ENCODE results near the gene CAPN12.

Gene CAPN12

GRCh38 chr19:38709119-38709518, 35.2 kb downstream of the CAPN12 start:
- no peak for DNase-seq (ENCODE audit: low read depth)

GRCh38 chr19:38708413-38709024, 35.8 kb downstream of the CAPN12 start:
- DNase-seq (ENCODE audit: low read depth) = no peak

DNA sequence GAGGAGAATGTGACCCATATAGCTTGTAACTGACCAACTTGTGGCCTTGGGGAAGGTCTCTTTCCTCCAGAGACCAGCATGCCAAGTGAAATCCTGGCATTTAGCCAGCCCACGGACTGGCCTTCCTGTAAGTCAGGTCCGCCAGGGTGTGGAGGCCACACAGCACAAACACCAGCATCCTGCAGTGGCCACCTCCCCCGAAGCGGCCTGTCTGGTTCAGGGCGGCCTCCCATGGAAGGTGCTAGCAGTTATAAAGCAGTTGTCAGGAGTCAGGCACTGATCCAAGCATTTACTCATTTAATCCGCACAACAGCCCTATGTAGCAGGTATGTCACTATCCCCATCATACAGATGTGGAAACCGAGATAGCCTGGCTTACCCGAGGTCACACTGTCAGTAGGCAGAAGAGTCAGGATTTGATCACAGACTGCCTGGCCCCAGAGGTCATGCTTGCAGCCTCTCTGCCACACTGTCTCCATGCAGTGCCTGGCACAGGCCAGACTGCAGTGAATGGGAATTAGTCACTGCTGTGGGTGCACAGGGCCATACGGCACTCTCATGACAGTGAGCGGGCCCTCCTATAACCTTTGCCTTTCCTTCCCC, 36.7 kb downstream of the CAPN12 start:
- no peak for DNase-seq (ENCODE audit: low read depth)

GRCh38 chr19:38706792-38707511, 37.3 kb downstream of the CAPN12 start:
- no peak for DNase-seq (ENCODE audit: low read depth)

DNA sequence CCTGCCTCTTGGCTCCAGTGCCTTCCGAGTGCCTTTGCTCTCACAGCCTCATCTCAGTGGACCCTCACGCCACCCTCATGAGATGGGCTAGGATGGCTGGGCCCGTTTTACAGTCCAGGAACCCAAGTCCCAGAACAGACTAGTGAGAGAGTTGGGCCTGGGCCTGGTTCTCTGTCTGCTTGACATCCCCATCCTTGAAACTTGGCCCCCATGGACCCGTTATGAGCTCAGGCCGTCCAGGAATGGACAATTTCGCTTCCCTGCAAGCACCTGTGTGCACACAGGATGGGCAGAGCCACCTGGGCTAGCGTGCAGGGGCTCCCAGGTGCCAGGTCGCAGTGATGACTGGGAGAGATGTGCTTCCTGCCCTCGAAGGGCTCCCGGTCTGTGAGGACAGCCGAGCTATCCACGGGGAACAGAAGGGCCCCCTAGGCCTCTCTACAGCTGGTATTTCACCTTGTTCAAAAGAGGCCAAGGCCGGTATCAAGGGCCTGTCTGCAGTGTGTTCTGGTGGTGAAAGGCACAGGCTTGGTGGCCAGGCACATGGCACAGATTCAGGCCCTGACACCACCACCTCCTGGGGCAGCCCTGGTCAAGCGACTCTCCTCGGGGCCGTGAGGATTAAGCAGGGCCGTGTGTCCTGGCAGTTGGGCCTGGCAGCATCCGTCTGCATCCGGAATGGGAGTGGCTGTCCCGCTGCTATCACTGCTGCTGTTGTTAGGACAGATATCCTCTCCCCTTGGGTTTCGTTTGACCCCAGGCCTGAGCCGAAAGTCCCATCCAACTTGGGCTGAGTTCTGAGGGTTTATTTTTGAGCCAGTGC, 38.9 kb downstream of the CAPN12 start:
- DNase-seq (ENCODE audit: low read depth) = no peak

DNA sequence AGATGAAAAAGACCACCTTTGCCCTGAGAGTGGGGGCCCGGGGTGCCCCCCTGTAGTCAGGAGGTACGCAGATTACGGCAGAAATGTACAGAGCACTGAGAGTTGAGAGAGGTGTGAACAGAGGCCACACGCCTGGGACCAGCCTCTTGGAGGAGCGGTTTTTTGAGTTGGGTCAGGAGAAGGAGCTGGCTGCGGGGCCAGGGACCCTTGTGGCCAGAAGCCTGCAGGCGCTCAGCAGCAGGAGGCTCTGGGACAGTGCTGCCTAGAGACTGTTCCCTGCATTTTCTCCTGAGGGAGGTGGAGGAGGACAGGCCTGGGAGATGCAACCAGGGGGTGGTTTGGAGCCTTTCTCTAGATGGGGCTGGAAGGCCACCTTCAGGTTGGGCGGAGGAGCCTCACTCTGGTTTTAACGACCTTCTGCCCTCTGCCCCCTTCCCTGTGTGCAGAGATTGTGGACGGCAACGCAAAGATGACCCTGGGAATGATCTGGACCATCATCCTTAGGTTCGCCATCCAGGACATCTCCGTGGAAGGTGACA, 39.7 kb downstream of the CAPN12 start:
- no peak for DNase-seq (ENCODE audit: low read depth)

DNA sequence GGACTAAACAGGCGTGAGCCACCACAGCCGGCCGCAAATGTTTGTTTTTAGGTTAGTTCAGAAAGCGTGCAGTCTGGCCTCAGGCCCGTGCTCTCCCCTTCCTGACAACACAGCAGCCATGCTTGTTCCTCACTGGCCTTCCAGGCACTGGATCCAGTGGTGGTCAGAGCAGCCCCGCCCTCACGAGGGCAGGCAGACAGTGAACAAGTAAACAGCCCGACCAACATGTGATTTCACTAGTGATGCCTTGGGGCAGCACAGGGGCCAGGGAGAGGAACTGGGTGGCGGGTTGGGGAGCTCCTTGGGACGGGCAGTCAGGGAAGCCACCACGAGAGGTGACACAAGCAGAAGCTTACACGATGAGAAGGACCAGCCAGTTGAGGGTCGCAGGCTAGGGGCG, 40.8 kb downstream of the CAPN12 start:
- DNase-seq (ENCODE audit: low read depth) = no peak

DNA sequence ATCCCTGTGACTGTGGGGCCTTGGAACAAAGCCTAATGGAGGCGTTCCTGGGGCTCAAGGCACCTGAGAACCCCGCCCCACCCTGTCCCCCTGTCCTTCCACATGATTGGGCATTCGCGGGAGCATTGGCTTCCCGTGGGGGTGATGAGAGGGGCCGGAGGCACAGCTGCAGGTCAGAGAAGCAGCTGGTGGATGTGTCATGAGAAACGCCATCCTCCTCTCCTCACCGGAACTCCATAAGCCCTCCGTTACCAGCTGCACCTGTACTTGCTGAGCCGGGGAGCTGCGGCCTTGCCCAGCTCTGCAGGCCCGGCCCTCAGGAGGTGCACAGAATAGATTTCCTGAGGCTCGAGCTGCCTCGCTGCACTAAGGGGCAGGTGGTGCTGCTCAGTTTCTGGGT, 42.0 kb downstream of the CAPN12 start:
- DNase-seq (ENCODE audit: low read depth) = no peak

DNA sequence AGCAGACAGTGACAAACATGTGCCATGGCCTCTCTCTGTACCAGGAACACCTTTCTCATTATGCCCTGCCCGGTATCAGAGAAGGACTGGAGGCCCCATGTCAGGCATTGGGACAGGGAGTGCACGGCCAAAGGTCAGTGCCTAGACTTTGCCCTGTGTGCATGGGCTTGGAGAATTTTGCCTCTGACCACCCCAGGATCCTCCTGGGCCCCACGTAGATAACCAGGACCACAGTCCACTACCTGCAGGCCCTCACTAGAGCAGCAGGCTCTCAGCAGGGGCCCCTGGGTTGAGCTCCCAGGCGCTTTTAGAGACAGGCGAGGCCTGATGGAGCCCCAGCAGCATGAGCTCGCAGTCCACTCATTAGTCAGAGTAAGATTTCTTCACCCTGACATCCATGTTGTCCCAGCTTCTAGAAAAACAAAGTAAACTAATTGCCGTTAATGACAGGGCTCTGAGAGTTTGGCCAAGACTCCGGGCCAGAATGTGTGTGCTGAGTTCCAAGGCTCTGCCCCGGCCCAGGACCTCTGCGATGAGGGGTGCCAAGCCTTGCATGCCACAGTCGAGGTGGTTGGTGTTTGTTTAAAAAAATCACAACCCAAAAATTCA, 42.7 kb downstream of the CAPN12 start:
- no peak for DNase-seq (ENCODE audit: low read depth)

- DNase-seq (ENCODE audit: low read depth) = no peak
Observed at GRCh38 chr19:38700902-38701454, 43.3 kb downstream of the CAPN12 start.

GRCh38 chr19:38700350-38700901, 43.8 kb downstream of the CAPN12 start:
- no peak for DNase-seq (ENCODE audit: low read depth)

DNA sequence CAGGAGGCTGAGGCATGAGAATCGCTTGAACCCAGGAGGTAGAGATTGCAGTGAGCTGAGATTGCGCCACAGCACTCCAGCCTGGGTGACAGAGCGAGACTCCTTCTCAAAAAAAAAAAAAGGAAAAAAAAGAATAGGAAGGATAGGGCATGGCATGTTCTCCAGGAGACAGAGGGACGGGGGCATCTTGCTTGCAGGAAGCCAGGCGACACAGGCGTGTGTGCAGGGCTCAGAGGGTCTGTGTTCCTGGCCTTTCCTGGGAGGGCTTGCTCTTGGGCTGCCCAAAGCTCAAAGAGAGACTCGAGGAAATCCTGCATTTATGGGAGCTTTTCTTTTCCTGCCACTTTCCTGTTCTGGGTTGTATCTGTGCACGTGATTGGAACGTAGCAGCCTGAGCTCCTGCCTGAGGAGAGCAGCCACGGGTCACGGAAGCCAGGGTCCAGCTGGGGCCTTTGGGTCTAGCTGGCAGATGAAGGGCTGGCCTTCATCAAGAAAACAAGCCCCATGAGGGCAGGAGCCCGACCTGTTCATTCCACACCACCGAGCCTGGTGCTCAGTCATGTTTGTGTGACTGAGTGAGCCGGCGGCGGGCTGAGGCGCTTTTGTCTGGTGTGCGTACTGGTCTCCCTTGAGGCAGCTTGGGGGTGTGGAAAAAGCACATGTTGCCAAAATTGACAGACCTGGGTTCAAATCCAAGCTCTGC, 44.5 kb downstream of the CAPN12 start:
- DNase-seq (ENCODE audit: low read depth) = no peak

- no peak for DNase-seq (ENCODE audit: low read depth)
Observed at GRCh38 chr19:38699027-38699346, 45.3 kb downstream of the CAPN12 start.

DNA sequence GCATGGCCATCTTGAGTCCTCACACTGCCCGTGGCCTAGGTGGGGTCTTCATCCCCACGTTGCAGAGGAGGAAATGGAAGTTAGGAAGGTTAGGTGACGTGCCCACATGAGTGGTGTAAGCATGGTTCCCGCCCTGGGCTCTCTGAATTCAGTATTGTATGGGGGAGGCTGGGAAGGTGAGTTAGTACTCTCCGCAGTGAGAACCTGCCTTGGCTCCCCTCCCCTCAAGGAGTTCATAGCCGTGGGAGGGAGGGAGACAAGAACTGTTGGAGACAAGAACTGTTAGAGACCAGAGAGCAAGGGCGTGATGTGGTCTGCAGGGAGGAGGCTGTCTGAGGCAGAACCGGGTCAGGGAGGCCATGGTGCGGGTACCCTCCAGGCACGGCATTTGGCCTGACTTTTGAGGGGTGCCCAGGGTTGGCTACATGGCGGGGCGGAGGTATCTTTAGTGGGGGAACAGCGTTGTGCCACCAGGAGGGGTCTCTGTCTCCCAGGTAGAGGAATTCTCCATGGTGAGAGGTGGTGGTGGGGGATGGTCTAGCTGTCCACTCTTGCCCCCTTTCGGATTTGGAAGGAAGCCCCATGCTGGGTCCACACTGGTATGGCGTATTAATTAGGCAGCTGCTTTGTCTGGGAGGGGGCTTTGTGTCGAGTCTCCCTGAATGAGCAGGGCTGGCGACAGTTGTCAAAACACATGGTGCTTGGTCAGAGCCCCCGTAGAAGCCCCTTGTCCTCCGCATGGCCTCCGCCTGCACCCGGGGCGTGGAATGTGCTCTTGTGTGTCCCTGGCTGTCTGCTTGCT, 45.8 kb downstream of the CAPN12 start:
- no peak for DNase-seq (ENCODE audit: low read depth)

GRCh38 chr19:38697641-38698071, 46.6 kb downstream of the CAPN12 start:
- DNase-seq (ENCODE audit: low read depth) = no peak

GRCh38 chr19:38697197-38697596, 47.1 kb downstream of the CAPN12 start:
- DNase-seq (ENCODE audit: low read depth) = no peak

GRCh38 chr19:38696729-38697055, 47.6 kb downstream of the CAPN12 start:
- no peak for DNase-seq (ENCODE audit: low read depth)

DNA sequence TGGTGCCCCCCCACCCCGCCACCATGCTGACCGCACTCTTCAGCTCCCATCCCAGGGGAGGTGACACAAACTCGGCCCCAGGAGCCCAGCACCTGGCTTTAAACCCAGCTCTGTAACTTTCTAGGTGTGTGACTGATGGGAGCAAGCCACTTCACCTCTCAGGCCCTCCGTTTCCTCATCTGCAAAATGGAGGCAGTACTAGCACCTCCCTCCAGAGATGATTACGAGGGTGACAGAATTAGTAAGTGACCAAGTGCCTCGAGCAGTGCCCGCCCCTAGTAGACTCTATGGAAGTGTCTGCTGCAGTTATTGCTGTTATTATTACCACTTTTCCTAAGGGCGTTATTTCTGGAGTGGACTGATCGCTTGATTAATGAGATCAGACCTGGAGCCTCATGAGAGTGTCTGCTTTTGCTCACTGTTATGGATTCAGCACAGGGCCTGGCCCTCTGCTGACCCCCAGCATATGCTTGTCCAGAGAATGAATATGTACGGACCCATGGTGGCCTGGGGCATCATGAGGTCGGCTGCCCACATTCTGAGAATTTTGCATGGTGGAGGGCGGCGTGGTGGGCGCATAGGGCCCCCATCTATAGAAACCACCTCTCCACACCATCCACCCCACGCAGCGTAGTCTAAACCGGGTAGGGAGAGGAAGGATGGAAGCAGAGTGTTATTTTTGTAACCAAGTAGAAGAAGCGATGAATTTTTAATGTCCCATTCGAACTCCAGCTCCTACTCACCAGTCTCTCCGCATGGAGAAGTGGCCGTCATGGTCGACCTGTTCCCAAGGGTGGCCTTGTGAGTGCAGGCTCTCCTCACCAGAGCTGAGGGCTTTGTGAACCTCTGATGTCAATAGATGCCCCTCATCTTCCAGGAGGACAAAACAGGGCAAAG, 48.2 kb downstream of the CAPN12 start:
- no peak for DNase-seq (ENCODE audit: low read depth)

DNA sequence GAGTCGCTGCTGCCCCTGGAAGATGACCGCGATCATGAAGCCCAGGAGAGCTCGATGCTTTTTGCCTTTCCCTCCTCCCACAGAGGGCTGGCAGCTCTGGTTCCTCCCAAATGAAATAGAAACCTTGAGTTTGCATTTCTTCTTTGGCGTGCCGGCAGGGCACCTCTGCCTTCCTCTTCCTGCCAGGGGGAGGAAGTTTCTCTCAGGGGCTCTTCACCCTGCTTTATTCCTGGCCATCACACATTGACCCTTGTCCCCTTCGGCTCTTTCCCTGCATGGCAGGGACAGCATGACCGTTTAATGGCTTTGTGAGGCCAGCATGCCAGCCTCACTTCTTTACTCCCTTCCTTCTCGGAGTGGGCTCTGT, 49.0 kb downstream of the CAPN12 start:
- no peak for DNase-seq (ENCODE audit: low read depth)
